Middle frontal gyrus (tissue), 1 donor: Measurements from ENCODE around the gene RAB8B.
A peak's percentile ranks its signal among the peaks of the same experiment; 100 is the strongest.

ENCODE experiments used
- DNase-seq: peaks from one replicate; pipeline ENCODE4 v3.0.0-alpha.2; 2015; ENCODE audit warnings: low spot score; ENCODE audit errors: extremely low spot score

The RAB8B gene

DNA sequence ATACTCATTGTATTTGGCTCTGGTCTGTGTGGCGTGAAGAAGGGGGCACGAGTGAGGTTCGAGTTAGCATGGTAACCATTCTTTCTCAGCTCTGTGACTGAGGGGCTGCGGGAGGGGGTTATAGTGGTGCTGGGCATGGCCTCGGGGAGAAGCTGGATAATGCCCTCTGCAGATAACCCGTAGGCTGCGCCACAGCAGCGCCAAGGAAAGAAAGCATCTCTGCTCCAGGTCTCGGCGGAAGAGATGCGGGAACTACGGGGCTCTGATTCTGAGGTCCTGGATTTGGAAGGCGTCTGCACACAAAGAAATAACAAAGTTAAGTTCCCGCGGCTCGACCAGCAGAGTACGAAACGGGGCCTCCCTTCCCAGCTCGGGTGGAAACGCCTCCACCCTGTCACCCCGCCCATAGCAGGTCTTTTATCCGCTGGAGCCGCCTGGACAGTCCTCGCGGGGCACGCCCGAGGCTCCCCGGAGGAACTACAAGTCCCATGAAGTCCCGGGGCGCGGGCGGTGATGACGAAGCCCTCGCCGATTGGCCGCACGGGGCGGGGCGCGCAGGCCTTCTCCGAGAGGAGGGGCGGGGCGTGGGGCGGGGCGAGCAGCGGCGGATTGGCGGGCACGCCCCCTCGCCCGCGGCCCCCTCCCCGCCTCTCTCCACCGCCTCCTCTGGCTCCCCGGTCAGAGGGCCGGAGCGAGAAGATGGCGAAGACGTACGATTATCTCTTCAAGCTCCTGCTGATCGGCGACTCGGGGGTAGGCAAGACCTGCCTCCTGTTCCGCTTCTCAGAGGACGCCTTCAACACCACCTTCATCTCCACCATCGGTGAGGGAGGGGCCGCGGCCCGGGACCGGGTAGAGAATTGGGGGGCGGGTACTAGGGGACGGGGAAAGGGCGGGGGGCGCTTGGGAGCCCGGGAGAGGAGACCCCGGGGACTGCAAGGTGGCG lies at the start of gene RAB8B:
RAB8B (plus strand) TSS at position 681 of the 946 bp plus-strand sequence; CDS start at position 700, 19 bp downstream.
- peak; percentile 93 for DNase-seq

DNA sequence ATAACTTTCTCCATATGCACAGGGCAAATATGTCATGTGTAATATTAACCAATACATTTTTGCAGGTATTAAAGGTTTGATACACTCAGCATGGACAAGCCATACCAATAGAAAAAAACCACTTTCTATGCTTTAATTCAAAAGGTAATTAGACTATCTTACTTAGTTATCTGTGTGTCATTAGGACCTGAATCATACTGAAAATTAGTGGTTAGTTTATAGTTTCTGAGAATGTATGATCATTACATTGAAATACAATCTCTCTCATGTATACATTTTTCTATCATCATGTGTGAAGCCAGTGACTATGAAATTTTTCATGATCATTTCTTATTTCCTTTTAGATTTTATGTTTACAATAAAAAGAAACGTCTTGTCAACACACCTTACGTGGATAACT lies 48.5 kb upstream of the RAB8B start:
- DNase-seq: no peak

DNA sequence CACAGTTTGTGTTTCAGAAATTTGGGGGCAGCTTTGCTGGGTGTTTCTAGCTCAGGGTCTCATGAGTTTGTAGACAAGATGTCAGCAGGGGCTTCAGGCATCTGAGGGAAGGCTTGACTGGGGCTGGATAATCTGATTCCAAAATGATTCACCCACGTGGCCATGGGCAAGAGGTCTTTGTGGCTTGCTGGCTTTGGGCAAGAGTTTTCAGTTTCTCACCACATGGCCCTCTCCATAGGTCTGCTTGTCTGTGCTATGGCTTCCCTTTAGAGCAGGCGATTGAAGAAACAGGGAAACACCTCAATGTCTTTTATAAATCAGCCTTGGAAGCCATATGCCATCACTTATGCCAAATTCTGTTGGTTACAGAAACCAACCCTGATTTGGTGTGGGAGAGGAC lies 44.0 kb upstream of the RAB8B start:
- no peak for DNase-seq

DNA sequence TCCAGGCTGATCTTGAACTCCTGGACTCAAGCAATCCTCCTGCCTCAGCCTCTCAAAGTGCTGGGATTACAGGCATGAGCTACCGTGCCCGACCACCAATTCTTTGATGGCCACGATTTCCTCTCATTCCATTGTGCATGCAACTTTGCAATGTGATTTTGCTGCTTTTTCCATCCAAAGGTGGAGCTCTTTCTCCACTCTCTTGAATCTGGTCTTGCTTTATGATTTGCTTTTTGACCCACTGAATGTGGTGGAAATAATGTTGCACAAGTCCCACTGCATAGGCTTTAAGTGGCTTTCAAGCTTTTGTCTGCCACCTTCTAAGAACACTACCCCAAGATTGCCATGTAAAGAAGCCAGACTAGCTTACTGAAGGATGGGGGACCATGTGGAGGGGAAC lies 42.7 kb upstream of the RAB8B start:
- no peak for DNase-seq

DNA sequence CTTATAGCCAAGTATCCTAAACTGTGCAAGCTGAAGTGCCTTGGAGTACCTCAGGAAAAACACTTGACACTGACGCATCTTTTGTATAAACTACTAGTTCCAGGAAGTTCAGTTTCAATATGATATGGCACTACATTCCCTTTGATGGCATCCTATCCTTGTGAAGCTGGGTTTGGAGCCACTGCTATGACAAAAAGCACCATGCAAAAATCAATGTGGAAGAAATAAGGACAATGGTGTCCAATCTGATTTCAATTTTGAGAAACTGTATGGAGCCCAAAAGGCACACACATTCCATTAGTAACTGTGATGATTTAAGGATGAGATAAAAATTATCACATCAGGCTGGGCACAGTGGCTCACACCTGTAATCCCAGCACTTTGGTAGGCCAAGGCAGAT lies 37.7 kb upstream of the RAB8B start:
- no peak for DNase-seq

DNA sequence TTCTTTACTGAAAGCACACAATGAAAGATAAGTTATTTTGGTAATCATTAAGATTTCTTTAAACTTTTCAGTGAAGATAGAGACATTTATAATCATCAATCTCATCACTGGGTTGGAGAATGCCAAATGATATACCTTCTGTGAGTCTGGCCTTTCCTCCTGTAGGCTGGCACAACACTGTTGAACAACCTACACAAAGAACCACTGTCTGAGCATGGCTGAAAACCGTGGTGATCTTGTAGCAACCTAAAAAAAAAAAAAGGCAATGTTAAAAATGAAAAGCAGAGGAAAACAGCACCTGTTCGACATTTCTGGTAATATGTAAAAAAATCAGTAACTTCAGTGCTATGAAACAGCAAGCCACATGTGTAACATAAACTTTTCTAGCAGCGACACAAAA lies 33.9 kb upstream of the RAB8B start:
- DNase-seq: no peak

DNA sequence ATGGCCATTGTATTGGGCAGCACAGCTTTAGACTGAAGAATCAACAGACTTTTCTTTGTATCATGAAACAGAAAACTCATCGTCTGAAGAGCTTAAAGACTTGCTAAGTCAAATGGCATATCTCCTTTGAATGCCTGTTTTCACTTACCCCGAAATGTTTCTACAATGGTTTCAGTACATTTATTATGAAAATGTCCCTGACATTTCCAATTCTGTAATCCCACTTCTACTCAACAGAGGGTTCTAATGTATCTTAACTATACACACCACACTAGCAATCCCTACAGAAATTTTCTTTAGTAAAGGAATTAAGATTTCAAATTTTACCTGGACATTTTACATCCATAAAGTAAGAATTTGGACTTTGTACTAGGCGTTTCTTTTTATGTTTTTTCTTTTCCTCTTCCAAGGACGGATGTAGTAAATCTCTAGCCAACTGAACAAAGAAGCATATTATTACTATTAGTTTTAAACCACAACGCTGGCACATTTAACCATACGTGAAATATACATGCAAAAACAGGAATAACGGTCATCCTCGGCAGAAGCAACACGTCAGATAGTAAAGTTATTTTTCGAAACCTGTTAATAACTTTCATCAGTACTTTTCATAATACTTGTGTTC lies 33.2 kb upstream of the RAB8B start:
- DNase-seq: no peak

DNA sequence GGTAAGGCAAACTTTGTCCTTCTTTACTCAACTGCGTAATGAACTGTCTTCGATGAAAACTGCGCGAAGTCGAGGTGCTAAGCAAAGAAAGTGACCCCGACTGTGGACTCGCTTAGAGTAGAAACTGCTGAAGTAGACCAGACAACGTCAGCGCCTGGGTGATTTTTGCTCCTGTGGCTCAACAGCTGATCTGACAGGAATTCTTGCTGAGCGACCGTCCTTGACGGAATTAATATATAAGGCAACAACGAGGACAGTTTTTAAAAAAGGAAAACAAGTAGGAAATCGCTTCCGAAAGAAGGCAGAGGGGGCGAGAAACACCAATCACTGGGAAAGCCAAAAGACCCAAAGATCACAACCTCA lies 32.7 kb upstream of the RAB8B start:
- peak; percentile 17 for DNase-seq

DNA sequence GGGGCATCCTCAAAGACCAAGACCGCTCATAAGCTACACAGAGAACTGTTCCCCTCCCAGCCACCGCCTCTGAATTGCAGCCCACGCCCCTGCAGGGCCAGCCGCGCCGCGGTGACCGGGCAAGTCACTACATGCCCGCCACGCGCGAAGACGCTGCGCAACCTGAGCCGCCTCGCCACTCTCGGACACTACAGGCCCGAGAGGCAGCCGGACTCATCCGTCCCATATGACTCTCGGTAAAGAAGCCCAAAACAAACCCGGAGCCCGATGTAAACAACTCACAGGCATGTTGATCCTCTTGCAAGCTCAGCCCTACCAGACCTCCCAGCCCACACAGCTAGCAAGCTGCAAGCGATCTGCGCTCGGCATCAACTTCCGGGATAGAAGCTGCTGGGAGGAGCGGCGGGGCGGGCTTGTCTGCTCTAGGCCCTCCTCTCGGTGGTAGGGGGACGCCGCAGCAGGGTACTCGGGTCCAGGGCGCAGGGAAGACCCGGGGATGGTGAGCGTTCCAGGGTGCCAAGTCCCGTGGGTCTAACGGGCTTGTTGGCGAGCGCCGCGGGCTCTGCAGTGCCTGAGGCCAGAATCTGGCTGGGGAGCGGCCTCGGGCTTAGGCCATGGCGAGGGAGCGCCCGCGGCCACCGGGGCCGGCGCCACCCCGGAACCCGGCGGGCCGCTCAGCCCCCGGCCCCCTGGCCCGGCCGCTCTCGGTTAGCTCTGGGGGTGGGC lies 32.1 kb upstream of the RAB8B start, which contains the start of gene RPS27L:
RPS27L (minus strand) TSS at position 360 of the 726 bp plus-strand sequence; CDS start at position 288, 72 bp downstream.
- DNase-seq: peak; percentile 79

DNA sequence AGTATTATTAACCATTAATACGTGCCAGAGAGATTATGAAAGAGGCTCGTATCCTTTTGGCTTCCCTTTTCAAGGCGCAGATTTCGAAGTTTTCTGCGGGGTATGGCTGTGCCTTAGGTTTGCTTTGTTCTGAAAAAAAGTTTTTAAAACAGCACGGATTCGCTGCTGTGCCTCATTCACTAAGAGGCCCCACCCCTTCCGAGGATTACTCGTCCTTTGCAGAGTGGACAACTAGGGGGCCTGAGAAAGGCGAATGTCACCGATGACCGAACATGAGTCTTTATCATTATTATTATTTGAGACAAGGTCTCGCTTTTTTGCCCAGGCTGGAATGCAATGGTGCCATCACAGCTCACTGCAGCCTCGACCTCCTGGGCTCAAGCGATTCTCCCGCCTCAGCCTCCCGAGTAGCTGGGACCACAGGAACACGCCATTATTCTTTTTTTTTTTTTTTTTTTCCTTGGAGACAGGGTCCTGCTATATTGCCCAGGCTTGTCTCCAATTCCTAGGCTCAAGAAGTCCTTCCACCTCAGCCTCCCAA lies 31.4 kb upstream of the RAB8B start:
- DNase-seq: no peak

DNA sequence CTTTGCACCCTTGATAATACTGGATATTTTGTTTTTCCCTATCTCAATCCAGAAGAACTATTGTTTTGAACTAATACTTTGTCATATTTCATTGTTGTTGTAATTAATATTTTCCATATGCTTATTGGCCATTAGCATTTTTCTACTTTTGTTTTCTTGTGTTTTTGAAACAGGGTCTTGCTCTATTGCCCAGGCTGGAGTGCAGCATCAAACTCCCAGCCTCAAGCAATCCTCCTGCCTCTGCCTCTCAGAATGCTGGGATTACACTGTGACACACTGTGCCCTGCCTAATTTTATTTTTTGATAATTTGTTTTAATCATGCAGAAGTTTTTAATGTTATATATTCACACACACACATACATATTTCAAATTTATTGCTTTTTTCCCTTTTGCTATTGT lies 28.8 kb upstream of the RAB8B start:
- no peak for DNase-seq

DNA sequence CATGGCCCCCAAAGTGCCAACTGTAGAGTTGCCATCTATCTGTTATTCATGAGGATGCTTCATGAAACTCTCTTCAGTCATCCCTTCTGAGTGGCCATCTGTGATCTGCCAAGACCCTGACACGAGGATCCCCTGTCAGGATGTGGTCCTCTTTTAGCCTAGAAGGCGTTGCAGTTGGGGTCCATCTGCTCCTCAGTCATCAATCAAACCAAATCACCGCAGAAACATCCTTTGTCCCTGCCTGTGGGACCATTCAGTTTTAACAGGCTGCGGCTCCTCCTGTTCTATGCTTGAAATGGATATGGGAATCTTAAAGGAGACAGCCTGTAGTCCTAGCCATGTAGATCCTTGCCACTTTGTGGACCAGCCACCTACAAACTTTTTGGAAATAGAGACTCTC lies 26.2 kb upstream of the RAB8B start:
- no peak for DNase-seq

DNA sequence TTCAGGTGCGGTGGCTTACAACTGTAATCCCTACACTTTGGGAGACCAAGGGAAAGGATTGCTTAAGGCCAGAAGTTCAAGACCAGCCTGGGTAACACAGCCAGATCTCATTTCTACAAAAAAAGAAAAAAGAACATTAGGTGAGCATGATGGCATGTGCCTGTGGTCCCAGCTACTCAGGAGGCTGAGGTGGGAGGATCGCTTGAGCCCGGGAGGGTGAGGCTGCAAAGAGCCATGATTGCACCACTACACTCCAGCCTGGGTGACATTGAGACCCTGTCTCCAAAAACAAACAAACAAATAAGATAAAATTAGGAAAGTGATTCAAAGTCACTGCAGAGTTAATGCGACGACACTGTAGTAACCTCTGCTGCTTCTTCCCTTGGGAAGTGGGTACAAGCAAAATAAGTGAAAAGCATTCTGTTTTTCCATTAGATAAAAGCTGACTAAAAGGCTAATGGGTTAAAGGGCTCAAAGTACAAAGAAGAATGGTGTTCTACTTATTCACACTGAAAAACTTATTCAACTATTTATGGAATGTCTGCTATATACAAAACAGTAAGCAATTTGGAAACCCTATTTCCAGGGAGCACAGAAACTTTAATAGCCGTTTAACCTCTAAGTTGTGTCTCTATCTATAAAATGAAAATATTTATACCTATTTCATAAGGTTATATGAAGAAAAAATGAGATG lies 24.1 kb upstream of the RAB8B start:
- no peak for DNase-seq

DNA sequence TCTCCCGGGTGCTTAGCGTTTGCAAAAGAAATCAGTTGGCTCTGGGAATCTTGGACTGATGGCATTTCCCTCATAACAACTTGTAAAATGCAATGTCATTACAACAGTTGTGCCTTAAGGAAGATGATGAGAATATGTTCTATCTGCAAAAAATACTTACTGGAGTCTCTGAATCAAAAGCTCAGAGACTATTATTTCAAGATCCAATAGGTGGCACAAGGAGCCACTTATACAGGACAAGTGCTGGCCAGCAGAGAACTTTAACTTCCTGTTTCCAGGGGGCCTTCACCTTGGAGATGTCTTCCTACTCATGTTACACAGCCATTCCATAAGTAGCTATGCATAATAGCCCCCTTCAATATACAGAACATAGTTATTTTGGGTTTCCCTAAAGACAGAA lies 23.2 kb upstream of the RAB8B start:
- no peak for DNase-seq

DNA sequence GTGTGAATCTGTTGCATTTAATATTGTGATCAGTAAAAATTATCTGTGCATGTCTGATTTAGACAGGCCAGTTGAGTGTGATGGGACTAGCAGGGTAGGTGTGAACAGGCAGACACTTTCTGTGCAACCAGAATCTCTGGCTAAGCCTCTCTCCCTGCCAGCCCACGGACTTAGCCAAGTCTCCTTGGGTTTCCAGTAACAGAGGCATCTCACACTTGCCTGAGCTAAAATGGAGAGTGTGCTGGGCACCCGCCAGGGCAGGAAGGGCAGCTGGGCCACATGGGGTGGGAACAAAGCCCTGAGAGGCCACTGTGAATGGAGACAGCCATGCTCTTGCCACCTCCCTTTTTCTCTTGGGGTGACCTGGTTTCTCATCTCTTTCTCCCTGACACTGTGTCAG lies 19.6 kb upstream of the RAB8B start:
- no peak for DNase-seq

DNA sequence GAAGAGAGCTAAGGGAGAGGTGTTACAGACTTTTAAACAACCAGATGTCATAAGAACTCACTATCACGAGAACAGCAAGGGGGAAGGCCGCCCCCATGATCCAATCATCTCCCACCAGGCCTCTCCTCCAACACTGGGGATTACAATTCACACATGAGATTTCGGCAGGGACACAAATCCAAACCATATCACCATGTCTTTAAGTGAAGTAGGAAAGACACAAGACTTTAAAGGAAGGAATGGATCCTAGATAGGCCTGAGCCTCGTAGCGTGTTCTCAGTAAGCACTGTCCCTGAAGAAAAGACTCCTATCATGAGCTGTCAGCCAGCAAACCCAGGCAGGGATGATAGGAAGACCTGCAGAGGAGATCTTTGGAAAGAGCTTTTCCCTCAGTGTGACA lies 17.0 kb upstream of the RAB8B start:
- DNase-seq: no peak

DNA sequence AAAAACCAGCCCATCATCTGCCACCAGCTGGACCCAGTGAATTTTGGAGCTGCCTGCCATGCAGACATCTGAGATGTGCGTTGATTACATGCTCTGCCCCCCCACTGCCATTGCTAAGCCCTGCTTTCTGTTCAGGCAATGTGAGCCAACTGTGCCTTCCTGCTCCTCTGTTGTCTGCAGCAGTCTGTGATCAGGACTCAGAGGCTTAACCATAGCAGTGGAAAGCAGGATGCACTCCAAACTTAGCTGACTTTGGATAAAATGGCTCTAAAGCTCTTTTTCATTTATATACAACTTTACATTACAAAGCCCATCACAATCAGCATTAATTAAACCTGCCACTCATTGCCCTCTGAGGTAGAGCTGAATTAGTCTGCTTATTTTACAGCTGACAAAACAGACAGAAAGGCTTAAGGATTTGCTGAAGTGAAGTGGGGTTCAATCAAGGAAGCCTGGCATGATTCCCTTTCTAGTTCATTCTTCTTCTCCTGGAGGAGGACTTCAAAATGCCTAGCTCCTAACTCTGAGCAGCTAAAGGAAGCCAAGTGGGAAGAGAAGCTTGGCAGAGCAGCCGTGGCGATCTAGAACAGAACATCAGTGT lies 16.5 kb upstream of the RAB8B start:
- peak; percentile 24 for DNase-seq

DNA sequence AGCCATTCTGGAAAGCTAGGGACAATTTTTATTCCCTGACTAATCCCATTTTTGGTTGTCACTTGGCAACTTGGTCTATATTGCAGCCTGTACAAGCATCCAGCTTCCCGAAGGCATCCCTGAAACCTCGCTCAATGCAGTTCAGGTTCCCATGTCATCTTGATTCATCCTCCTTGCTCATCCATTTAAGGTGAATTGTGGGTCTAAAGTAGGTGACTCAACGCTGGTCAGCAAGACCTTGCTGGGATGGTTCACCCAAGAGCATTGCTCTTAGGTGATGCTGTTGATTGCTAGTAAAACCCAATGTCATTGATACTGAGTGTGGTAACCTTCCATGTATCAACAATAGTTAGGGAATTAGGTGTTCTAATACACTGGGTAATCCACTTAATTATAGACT lies 13.1 kb upstream of the RAB8B start:
- no peak for DNase-seq

DNA sequence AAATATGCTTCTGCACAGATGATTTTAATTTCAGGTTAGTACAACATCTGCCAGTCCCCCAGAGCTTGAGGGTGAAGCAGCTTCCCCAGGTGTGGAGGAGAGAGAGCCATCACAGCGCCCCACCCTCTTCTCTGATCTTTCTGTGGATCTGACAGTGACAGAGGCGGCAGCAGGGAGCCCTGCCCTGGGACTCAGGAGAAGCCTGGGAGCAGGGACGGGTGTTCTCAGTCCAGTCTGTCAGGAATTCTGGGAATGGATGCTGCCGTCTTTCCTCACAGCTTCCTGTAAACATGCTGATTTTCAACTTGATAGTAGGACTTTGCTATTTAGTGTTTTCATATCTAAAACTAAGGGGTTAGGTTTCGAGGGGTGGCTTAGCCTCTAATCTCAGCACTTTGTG lies 11.4 kb upstream of the RAB8B start:
- DNase-seq: no peak

DNA sequence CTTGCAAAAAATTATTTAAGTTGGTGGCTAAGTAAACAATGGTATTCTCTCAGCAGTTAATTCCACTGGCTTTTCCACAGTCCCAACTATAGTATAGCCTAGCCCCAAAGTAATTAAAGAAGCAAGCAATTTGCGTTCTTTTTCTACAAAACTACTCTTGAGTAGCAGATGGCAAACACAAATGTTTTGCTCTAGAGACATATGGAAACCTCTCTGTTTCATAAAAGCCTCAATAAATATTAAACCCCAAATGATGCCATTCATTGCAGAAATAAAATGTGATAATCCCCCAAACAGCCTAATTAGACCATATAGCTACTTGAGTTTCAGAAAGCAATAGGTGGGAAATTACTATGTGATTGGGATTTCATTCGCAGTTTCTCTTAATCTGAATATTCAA lies 8.7 kb upstream of the RAB8B start:
- no peak for DNase-seq

DNA sequence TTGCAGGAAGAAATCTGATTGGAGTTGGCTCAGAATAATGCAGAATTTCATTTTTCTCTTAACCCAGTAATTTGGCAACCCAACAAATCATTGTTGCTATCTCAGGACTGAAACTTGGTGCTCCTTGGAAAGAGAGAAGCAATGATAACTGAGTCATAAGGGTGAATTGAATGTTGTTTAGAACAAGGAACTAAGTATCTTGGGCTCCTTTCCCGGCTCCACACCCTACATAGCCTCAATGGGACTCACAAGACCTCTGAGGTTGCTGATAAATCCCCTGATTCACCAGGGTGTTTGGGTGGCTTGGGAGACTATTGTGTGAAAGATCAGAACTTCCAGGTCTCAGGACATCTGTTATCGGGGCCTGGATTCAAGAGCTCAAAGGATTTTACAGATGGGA lies 7.8 kb upstream of the RAB8B start:
- DNase-seq: no peak
